ENCODE data around the gene FKBP5. TPM values are rescaled to one million over a fixed set of nuclear protein-coding genes. Genes with fewer than 3 reads are reported as not detected.

Gene FKBP5
- total RNA-seq, 4 donors from 2014 or later = 304 to 768 (median 608) TPM

- Histone ChIP-seq H3K4me3 (no peak overlapping the region), H3K9me3 (no peaks in the 10 kb centered on the region), H3K4me1 (no peaks in the 10 kb centered on the region), H3K36me3 (no peaks in the 10 kb centered on the region), H3K27ac (no peak overlapping the region), H3K27me3 (peaks cover 0 to 8% of the 10 kb centered on the region in 2 donors)
- 40 to 49% methylated on average over 11 of the region's 11 CpGs for WGBS, 2 donors
- no peak for DNase-seq (ENCODE audit: low spot score in 2 of 2)
- no peak for TF ChIP-seq CTCF (IDR thresholded peaks at IDR 0.05)
- TF ChIP-seq EP300 (IDR thresholded peaks at IDR 0.05) = no peak
- no peak for TF ChIP-seq POLR2A (IDR thresholded peaks at IDR 0.05)
Measured at GRCh38 chr6:35562060-35562459, 126.7 kb downstream of the FKBP5 start.

GRCh38 chr6:35561113-35561512 is 127.6 kb downstream of the FKBP5 start:
- no peak for DNase-seq (ENCODE audit: low spot score in 2 of 2)
- Histone ChIP-seq H3K9me3 (no peaks in the 10 kb centered on the region), H3K36me3 (no peaks in the 10 kb centered on the region), H3K4me3 (no peak overlapping the region), H3K27me3 (peaks cover 0 to 8% of the 10 kb centered on the region in 2 donors), H3K27ac (no peak overlapping the region), H3K4me1 (no peaks in the 10 kb centered on the region)
- TF ChIP-seq CTCF (IDR thresholded peaks at IDR 0.05) (no peak), EP300 (IDR thresholded peaks at IDR 0.05) (no peak), POLR2A (IDR thresholded peaks at IDR 0.05) (no peak)
- 68 to 74% methylated on average over 5 of the region's 5 CpGs for WGBS, 2 donors

- DNase-seq (ENCODE audit: low spot score in 2 of 2) = no peak
Measured at GRCh38 chr6:35558571-35558970, 130.1 kb downstream of the FKBP5 start.

GRCh38 chr6:35557239-35557638 is 131.5 kb downstream of the FKBP5 start:
- no peak for DNase-seq (ENCODE audit: low spot score in 2 of 2)
- no peaks in the 10 kb centered on the region for H3K27me3 ChIP-seq
- H3K36me3 ChIP-seq = no peaks in the 10 kb centered on the region
- no peak overlapping the region for H3K27ac ChIP-seq
- H3K9me3 ChIP-seq = peaks cover 0 to 9% (median under 1%) of the 10 kb centered on the region in 4 donors
- no peaks in the 10 kb centered on the region for H3K4me1 ChIP-seq
- H3K4me3 ChIP-seq = no peak overlapping the region
- 61 to 65% methylated on average over 6 of the region's 6 CpGs for WGBS, 2 donors
- TF ChIP-seq CTCF (IDR thresholded peaks at IDR 0.05) = no peak
- TF ChIP-seq POLR2A (IDR thresholded peaks at IDR 0.05) = no peak
- no peak for TF ChIP-seq EP300 (IDR thresholded peaks at IDR 0.05)

More at GRCh38 chr6:35558571-35558970, 130.1 kb downstream of the FKBP5 start:
- H3K4me1 ChIP-seq = no peaks in the 10 kb centered on the region
- H3K4me3 ChIP-seq = no peak overlapping the region
- no peaks in the 10 kb centered on the region for H3K9me3 ChIP-seq
- no peak overlapping the region for H3K27ac ChIP-seq
- no peaks in the 10 kb centered on the region for H3K27me3 ChIP-seq
- no peaks in the 10 kb centered on the region for H3K36me3 ChIP-seq
- WGBS, 2 donors = 87 to 88% methylated on average over 12 of the region's 12 CpGs
- no peak for TF ChIP-seq CTCF (IDR thresholded peaks at IDR 0.05)
- no peak for TF ChIP-seq EP300 (IDR thresholded peaks at IDR 0.05)
- no peak for TF ChIP-seq POLR2A (IDR thresholded peaks at IDR 0.05)

- no peak overlapping the region for H3K4me3 ChIP-seq
- TF ChIP-seq CTCF (IDR thresholded peaks at IDR 0.05) (no peak), EP300 (IDR thresholded peaks at IDR 0.05) (no peak), POLR2A (IDR thresholded peaks at IDR 0.05) (no peak)
- H3K36me3 ChIP-seq = no peaks in the 10 kb centered on the region
- 81% methylated on average over 4 of the region's 4 CpGs for WGBS, 2 donors
- H3K4me1 ChIP-seq = no peaks in the 10 kb centered on the region
- peaks cover 0 to 29% (median 3%) of the 10 kb centered on the region in 4 donors for H3K9me3 ChIP-seq
- no peak overlapping the region for H3K27ac ChIP-seq
- DNase-seq (ENCODE audit: low spot score in 2 of 2) = no peak
- no peaks in the 10 kb centered on the region for H3K27me3 ChIP-seq
Measured at GRCh38 chr6:35554811-35555210, 133.9 kb downstream of the FKBP5 start.

Data from tibial nerve (tissue), 4 donors.